NCI-H1105 treated with DMSO at 0.1 percent for 48 hours (cell line): ENCODE results near the gene MAGI2.
A peak's percentile ranks its signal among the peaks of the same experiment; 100 is the strongest.

Experiments used
- DNase-seq: peaks from one replicate; lab custom pipeline; 2025; lab: John Stamatoyannopoulos, UW

Gene MAGI2

DNA sequence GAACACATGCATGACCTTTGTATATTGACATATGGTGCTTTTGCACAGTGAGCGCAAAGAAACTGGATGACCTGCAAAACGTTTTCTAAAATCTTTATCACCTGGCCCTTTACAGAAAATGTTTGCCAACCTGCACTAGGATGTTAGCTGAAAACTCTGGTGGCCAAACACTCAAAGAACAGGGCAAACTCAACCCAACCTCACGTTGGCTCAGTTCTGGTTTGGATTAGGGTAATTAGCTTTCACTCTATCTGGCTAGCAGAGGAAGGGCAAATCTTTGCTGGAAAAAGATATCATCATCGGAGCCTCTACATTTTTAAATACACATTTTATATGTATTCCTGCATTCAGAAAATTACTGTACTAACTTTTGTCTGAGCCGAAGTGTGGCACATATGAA is 966.0 kb downstream of the MAGI2 start:
- no peak for DNase-seq

DNA sequence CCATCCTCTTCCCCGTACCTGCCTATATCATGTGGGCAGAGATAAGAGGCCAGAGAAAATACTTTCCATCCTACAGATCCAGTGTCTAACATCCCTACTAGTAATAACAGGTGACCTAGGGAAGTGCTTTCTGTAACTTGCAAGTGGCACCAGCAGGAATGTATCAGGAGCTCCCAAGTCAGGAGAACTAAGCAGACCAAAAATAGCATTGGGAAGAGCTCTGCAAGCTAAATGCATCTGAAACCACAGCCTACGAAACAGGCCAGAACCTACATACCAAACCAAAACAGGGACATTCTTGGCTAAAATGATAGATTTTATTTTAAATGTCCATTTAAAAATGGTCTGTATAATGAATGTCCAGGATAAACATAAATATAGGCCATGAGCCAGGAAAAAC is 974.1 kb downstream of the MAGI2 start:
- no peak for DNase-seq

DNA sequence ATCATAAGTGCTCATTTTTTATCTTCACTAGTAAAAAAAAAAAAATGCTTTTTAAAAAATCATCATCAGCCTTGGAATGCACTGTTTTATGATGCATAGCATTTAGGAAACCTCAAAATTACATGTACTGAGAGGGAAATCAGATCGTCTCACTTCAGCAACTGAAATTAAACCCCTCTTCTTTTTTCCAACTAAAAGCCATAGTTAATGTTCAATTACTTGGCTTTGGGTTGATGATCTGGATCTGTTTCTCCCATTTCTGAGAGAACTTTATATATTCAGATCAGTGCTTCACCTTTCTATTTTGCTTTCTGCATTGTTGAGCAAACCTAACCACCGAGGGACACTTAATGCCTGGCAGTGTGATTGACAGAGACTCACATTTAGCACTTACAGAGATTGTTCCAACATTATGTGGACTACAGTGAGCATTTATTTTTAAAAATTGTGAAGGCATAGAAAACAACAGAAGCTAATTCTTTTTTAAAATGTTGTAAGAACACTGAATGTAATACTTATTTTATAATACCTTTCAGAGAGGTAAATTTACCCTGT is 976.5 kb downstream of the MAGI2 start:
- no peak for DNase-seq

DNA sequence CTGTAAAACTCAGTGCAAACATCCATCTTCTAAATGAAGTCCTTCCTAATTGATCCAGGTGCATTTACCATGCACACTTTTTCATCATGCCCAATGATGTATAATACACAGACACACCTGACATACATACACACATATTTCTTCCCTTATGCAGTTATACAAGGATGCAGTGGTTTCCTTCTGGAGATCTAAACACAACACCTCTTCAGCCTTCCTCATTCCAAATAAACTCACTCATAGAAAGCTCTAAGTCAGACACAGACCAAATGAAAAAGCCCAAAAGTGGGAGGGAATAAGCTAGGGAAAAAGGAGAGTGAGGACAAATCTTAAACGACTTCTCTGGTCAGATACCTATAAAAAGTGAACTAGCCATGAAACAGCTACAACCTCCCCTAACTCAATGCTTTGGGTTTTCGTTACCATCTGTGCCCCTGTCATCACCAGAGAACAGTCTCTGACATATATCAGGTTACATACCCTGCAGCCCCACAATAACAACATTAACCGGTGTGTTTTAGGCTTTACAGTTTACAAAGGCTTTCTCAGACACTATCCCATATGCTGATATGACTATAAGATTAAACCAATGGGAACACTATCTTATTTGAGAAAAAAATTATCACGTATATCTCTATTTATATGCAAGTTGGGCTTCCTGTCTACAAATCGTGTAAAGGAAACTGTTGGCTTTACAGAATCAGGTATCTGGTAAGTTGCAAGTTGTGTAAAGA is 979.7 kb downstream of the MAGI2 start:
- DNase-seq, result no peak

DNA sequence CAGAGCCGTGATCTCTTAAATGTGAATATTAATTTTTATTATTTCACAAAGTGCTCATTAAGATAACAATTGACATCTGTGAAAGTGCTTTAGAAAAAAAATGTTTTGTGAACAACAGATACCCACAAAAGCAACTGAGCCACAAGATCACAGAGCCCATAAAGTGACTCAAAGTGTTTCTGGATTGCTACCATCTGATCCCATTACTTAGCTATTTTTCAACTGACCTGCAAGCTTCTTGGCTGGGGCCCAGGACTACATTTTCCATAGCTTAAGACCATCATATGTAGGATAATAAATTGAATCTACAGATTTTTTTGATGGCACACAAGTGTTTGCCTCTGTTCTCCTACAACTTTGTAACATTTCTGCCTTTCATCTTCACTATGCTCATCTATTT is 980.4 kb downstream of the MAGI2 start:
- DNase-seq, result no peak

DNA sequence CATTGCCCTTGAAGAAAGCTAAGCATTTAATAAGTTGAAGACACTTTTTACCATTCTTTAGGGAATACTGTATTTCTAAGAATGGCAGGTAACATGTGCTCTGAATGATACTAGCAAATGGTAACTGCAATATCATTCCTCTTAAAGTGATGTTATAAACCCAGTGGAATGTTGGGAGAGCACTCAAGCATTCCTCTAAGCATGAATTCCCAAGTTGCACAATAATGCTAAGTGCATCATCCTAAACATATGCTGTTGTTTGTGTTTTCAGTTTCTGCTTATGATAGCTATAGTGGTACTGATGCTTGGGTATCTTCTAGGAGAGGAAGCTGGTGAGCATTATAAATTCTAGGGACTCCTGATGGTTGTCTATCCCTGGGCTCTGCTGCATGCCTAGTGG is 980.9 kb downstream of the MAGI2 start:
- DNase-seq, result no peak

DNA sequence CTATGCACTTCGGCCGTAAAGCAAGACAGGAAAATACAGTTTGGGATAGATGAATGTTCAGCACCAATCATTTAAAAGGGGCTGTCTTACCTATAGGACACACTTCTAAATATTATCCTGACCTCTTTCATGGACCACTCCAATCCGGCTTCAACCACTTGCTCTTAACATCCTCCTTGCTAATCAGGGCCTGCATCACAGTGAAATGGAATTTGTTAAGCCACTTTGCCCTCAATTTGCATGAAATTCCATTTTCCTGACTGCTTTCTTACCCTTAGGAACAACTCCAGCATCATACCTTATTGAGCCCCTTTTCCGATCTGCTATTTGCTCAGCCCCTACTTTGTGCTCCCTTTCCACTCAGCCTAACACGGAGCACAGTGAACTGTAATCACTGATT is 987.6 kb downstream of the MAGI2 start:
- no peak for DNase-seq

DNA sequence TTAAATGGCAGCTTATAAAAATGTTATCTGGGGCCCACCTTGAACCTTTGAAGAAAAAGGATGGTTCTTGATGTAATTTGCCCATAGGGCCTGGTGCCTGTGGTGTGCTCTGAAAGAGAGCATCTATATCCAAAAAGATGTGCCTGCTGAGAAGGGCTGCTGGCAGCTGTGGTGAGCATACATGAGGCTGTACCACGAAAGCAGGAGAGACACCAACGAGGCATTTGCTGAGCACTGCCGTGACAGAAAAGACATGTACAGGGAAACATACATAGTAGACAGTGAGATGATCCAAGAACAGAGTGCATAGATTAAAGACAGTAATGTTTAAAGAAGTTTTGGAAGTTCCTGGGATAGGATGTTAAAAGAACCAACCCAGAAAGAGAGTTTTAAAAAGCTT is 990.4 kb downstream of the MAGI2 start:
- DNase-seq, result no peak

DNA sequence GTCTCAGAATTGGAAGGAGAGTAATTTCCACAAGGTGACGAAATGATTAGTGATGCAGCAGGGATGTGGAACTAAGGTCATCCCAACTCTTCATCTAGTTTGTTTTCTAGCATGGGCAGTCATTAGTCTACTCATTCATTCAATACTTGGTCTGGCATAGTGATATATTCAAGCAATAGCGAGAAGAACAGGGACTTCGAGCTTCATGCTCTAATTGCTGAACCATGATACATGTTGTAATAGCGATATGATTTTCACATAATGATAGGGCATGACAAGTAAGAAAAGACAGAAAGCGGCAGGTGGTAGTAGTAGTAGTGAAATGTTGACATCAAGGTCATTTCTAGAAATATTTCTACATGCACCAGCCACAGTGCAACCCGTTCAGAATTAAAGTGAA is 1002.8 kb downstream of the MAGI2 start:
- peak; percentile 21 for DNase-seq

DNA sequence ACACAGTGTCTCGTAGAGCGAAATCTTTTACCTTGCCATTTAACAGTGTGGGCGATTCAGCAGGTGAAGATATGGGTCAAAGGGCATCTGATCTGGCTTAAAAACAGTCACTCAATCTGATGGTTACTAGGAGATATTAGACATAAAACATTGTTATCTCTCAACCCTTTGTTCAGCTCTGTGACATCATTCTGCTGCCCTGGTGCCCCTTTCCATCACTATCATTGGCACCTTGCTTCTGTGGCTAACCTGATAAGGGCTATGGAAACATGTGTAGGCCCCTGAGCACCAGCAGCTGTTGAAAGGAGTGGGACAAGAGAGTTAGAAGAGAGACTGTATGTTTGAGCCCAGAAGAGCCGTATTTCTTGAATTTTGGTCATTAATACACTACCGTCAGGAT is 1004.6 kb downstream of the MAGI2 start:
- no peak for DNase-seq

DNA sequence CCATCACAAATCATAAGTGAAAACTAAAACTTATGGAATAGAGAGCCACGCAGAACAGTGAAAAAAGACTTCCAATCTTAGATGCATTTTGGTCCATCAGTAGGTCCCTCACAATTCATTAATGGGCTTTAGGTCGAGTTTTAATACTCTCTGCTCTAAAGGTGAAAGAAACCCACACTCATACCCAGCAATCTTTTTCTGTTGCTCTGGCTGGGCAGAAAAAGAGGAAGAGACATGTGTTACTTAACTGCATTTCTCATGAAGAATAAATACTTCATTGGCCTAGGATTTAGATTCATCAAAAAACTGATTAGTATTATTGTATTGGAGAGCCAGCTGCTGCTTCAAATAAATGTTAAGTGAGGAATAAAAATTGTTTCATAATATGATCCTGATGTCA is 1009.2 kb downstream of the MAGI2 start:
- no peak for DNase-seq

DNA sequence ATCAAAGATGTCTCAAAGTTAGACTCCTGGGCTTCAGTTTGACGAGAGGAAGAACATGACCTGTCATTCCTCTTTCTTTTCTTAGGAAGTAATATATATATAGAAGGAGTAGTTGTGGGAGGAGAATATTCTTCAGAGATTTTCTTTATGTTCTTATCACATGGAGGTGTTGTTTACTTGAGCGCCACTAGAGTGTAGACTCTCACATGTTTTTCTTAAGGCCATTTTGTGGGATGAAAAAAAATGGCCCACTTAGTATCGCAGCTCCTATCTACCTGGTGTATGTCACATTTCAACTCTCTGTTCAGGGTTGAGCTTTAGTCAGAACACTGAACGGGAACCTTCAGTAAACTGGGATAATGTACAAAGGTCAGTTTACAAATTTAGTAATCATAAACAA is 1009.7 kb downstream of the MAGI2 start:
- DNase-seq, result no peak

DNA sequence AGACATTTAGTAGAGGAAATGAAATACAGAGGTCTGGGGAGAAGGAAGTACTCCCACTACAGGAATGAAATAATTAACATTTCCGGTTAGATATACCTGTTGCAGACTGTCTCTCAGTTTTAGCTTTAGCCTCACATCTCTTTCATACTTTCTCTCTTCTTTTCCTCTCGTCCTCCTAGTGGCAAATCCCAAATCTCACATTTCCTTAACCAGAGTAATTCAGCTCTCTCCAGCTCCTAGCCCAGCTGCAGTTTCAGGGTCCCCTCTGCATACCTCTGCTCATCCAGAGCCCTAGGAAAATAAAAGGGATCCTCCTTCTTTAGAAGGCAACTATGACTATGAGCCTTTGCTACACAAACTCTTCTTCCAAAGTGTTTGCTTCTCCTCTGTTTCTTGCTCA is 1011.7 kb downstream of the MAGI2 start:
- DNase-seq, result no peak

DNA sequence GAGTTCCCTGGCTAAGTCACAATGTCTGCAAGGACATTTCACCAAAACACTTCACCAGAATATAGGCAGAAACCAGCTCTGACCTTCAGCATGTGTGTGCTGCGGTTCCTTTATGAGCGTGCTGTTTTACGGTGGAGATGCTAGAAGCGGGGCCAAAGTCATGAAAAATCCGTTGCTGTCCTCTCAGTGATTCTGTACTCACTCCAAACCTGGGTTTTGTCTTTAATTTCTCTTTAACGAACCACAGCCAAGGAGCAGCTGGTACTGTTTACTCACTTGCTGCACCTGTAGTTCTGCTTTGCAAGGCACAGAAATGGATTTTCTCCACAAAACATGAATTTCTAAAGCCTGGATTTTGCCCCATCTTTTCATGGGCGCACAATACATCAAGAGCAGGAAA is 1015.0 kb downstream of the MAGI2 start:
- DNase-seq, result peak; percentile 53

DNA sequence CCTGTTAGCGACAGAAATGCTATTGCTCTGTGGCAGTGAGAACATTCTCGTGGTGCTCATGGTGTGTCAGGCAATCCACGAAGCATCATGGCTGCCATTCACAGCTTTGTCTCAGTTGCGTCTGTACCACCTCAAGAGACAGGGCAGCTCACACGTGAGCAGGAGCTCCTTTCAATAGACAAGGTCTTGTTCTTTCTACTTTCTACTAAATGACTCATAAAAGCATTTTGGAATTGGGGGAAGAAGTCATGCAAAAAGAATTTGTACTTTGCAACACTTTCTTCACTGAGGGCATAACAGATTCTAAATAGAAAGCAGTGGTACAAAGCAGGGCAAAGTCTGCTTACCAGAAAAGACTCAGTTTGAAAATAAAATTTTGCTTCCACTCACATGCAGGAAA is 1016.3 kb downstream of the MAGI2 start:
- DNase-seq, result no peak

DNA sequence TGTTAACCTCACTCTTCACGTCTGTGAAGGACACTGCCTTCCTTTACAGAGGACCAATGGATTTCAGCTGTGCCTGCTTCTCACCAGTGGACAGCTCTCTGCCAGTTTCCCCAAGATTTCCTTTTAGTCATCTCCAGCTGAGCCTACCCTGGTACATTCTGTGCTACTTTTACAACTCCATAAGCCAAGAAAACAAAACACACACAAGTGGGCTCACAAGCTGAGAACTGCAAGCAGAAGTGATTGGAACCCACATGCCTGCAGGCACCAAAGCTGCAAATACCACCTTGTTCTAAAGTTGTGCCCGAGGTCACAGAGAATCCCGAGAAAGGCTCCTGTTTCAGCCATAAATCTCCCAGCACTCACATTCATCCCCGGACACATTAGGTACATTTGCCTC is 1018.1 kb downstream of the MAGI2 start:
- DNase-seq, result no peak

DNA sequence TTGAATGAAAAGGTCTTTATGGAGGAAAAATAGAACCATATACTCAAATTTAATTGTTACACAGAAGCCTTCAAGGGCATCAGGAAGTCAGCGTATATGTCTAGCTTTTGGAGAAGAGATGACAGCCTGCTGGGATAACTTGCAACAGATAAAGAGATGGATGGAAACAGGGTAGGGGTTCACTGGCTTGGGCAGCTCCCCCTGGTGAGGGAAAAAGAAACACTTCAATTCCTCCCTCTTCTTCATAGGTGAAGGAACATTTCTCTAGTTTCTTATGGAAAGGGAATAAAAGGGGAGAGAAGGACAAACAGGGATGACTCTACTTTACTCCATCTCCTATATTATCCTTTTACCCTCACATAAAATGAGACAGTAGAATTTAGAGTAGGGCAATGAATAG is 1019.2 kb downstream of the MAGI2 start:
- DNase-seq, result no peak

DNA sequence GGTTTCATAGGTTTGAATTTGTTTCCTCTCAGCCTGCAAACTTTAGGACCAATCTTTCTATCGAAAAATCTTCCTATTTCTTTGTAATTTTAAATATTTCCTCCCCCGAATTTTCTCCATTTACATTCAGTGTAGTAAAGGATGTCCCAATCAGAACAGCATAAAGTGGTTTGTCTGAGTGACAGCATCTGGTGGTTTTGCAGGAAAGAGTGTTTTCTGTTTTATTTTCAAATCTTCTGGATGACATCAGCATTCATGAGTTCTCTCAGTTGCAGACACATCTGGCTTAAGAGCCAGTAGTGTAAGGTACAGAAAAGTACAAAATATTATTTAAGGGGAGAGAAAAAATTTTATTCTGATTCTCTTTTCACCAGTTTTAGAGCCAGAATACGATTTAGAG is 1020.0 kb downstream of the MAGI2 start:
- DNase-seq, result no peak

DNA sequence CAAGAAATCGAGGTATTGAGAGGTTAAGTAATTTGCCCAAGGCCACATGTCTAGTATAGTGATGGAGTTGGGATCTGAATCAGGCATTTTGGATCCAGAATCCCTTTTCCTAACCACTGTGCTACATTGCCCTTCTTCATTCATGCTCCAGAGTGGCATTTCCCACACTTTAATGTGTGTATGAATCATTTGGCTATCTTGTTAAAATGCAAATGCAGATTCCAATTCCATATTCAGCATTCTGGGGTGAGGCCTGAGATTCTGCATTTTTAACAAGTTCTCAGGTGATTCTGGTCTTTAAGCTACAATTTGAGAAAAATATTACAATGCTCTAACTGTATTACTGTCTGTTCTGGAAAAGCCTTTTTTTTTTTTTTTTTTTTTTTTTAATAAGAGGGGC is 1023.6 kb downstream of the MAGI2 start:
- DNase-seq, result no peak

DNA sequence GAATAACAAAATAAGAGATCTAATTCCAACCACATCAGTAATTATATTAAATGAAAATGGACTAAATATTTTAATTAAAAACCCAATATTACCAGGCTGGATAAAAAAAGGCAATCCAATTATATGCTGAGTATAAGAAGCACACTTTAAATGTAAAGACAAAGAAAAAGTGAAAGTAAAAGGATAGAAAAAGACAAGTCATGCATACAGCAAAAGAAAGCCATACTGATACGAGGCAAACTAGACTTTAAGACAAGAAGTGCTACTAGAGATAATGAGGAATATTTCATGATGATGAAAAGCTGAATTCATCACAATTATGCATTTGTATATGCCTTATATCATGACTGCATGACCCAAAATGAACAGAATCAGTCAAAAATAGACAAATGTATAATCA is 1026.3 kb downstream of the MAGI2 start:
- no peak for DNase-seq

DNA sequence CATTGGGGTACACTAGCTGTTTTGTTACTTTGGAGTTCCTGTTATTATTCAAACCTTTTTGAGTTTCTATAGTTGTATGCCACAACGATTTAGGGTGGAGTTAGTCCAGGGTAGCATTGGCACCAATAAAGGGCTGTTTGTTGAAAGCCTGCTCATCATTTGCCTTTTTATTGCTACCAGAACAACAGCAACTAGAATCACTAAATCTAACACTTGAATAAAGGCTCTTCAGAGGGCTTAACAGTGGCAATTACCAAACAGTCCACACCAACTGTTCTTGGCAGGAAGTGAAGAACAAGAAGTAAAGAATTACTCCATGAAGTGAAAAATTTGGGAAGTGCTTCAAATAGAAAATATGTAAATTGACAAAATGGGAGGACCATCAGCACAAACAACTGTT is 1033.5 kb downstream of the MAGI2 start:
- DNase-seq, result peak; percentile 22

DNA sequence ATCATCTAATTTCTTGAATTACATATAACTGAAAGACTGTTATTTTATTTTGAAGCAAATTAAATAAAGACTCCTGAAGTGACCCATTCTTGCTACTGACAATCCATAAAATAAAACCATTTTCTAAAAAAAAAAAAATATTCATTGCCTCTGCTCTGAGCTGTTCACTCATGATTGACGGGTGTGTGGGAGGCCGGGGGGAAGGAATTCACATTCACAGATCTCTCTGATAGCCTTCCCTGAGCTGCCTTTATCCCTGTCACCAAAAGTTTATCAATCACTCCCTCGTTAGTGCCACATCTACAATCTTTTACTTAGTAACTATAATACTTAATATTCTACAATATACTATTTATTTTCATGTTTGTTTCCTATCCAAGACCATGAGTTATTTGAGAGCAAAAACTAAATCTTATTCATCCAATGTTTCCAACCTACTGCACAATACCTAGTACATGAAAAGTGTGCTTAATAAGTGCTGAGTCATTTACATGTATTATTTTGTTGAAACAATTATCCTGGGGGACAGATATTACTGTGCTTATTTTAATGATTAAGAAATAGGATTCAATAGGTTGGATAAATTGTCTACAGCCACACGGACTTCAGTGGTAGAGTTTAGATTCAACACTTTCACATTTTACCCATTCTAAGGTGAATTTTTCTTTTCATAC is 1036.2 kb downstream of the MAGI2 start:
- DNase-seq, result no peak

DNA sequence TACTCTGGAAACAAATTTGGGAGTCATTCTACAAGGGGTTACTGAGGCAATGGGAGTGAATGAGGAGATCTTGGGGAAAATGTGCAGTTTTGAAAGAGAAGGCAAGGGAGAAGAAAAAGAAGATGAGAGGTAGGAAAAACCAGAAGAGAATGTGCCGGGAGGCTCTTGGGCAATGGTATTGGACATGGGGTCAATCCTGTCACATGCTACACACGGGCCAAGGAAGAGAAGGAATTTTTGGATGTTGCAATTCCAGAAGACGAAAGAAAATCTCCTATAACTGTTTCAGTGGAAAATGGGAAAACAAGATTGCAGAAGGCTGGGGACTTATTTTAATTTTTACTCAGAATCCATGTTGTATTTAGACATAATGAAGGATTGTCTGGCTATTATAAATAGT is 1039.9 kb downstream of the MAGI2 start:
- DNase-seq, result no peak
